ENCODE measurements around the gene CBR4. TPM values are rescaled to one million over a fixed set of nuclear protein-coding genes. Genes with fewer than 3 reads are reported as not detected.

The CBR4 gene
- total RNA-seq, 1 donor from 2014 or later = 25.9 TPM

DNA sequence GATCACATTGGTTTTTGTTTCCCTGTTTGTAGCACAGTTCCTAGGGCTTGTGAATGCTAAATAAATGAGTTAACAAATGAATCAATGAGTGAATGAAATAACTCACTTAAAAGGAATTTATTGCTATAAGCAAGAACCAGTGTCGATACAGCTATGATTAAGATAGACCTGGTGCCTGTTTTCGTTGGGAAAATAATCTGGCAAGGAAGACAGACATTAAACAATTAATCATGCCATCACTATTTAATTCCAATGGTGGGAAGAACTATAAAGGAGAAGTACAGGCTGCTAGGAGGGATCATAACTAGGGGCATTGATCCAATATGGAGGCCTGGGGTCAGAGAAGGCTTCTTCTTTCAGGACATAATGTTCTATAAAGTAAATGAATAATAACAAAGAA, 4.5 kb upstream of the CBR4 start:
- Histone ChIP-seq H3K4me1 (peaks cover 29% of the 10 kb centered on the region), H3K9me3 (replicated peaks) (no peaks in the 10 kb centered on the region), H3K36me3 (no peaks in the 10 kb centered on the region), H3K27me3 (ENCODE audit: low read depth) (no peaks in the 10 kb centered on the region), H3K4me3 (no peak overlapping the region), H3K27ac (replicated peaks) (peak overlapping the region; percentile 74)
- TF ChIP-seq, protein P1, sequence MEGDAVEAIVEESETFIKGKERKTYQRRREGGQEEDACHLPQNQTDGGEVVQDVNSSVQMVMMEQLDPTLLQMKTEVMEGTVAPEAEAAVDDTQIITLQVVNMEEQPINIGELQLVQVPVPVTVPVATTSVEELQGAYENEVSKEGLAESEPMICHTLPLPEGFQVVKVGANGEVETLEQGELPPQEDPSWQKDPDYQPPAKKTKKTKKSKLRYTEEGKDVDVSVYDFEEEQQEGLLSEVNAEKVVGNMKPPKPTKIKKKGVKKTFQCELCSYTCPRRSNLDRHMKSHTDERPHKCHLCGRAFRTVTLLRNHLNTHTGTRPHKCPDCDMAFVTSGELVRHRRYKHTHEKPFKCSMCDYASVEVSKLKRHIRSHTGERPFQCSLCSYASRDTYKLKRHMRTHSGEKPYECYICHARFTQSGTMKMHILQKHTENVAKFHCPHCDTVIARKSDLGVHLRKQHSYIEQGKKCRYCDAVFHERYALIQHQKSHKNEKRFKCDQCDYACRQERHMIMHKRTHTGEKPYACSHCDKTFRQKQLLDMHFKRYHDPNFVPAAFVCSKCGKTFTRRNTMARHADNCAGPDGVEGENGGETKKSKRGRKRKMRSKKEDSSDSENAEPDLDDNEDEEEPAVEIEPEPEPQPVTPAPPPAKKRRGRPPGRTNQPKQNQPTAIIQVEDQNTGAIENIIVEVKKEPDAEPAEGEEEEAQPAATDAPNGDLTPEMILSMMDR (IDR thresholded peaks at IDR 0.05; ENCODE audit: borderline replicate concordance) = no peak
- intact Hi-C loops (cut with micrococcal nuclease) = no loop called here
- no peak for DNase-seq

DNA sequence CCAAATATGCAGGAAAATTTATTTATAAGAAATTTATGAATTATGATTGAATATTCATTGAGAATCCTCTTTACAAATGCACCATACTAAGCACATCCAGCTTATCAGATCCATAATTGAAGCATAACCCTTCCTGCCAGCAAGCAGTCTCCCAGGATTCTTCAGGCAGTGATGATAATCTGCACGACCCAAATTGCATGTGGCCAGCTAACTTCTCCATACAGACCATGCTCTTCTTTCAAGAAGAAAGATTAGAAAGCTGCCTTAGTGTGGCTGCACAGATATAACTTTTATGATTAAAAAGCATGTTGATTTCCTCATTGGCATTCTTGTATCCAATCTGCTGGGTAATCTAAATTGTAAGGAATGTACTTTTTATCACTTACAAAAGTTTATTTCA, 3.3 kb upstream of the CBR4 start:
- H3K27ac ChIP-seq (replicated peaks) = no peak overlapping the region
- intact Hi-C loops (cut with micrococcal nuclease) = no loop called here
- H3K27me3 ChIP-seq (ENCODE audit: low read depth) = no peaks in the 10 kb centered on the region
- H3K4me3 ChIP-seq = no peak overlapping the region
- no peaks in the 10 kb centered on the region for H3K36me3 ChIP-seq
- TF ChIP-seq, protein P1 (IDR thresholded peaks at IDR 0.05; ENCODE audit: borderline replicate concordance) = no peak
- H3K9me3 ChIP-seq (replicated peaks) = no peaks in the 10 kb centered on the region
- no peak for DNase-seq
- peaks cover 41% of the 10 kb centered on the region for H3K4me1 ChIP-seq

DNA sequence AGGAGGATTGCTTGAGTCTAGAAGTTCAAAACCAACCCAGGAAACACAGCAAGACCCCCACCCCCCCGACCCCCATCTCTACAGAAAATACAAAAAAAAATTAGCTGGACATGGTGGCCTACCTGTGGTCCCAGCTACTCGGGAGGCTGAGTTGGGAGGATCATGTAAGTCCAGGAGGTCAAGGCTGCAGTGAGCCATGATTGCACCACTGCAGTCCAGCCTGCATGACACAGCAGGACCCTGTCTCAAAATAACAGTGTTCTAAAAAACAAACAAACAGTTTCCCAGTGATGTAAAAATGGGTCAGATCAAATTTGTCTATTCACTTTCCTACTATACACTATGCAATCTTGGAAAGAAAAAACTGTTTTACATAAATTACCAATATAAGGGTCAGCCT, 2.0 kb upstream of the CBR4 start:
- H3K27me3 ChIP-seq (ENCODE audit: low read depth) = no peaks in the 10 kb centered on the region
- no peaks in the 10 kb centered on the region for H3K36me3 ChIP-seq
- no peak overlapping the region for H3K4me3 ChIP-seq
- no peaks in the 10 kb centered on the region for H3K9me3 ChIP-seq (replicated peaks)
- H3K27ac ChIP-seq (replicated peaks) = no peak overlapping the region
- TF ChIP-seq, protein P1 (IDR thresholded peaks at IDR 0.05; ENCODE audit: borderline replicate concordance) = no peak
- intact Hi-C loops (cut with micrococcal nuclease) = no loop called here
- no peak for DNase-seq
- peaks cover 55% of the 10 kb centered on the region for H3K4me1 ChIP-seq

DNA sequence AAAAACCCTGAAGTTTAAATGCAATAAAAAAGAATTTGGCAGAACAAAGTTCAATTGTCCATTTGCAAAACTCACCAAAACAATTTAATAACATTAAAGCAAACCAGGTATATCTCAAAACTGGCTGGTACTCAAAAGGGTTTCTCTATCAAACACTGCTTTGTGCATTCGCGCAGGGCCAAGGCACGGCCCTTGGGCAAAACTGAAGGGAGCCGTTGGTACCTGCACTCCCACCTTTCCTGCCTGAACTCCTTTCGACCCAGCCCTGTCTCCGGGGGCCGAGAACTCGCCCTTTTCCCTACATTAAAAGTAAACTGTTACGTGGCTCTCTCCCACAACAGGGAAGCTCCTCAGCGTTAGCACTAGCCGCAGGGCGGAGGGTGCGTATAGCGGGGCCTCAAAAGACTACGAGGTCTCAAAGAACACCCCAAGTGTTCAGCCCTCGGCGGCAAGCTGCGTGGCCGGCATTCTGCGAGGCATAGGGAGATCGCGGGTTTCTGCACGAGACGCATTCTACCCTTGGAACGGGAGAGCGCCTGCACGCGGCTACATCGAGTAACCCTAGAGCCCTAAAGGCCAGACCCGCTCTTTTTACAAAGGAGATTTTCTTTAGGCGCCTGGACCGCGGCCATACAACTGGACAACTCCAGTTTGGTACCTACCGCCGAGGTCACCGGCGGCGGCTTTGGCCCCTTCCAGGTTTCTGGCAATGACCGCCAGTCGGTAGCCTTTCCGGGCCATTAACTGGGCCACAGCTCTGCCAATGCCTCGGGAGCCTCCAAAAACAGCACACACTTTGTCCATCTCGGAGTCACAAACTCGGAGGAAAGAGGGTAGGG, 550 bp downstream of the CBR4 start:
- H3K36me3 ChIP-seq = peaks cover 18% of the 10 kb centered on the region
- H3K27me3 ChIP-seq (ENCODE audit: low read depth) = no peaks in the 10 kb centered on the region
- H3K9me3 ChIP-seq (replicated peaks) = no peaks in the 10 kb centered on the region
- intact Hi-C loops (cut with micrococcal nuclease) = no loop called here
- TF ChIP-seq, protein P1 (IDR thresholded peaks at IDR 0.05; ENCODE audit: borderline replicate concordance) = no peak
- DNase-seq = peak; percentile 67
- H3K4me3 ChIP-seq = peak overlapping the region; percentile 81
- peak overlapping the region; percentile 95 for H3K27ac ChIP-seq (replicated peaks)
- H3K4me1 ChIP-seq = peaks cover 54% of the 10 kb centered on the region

DNA sequence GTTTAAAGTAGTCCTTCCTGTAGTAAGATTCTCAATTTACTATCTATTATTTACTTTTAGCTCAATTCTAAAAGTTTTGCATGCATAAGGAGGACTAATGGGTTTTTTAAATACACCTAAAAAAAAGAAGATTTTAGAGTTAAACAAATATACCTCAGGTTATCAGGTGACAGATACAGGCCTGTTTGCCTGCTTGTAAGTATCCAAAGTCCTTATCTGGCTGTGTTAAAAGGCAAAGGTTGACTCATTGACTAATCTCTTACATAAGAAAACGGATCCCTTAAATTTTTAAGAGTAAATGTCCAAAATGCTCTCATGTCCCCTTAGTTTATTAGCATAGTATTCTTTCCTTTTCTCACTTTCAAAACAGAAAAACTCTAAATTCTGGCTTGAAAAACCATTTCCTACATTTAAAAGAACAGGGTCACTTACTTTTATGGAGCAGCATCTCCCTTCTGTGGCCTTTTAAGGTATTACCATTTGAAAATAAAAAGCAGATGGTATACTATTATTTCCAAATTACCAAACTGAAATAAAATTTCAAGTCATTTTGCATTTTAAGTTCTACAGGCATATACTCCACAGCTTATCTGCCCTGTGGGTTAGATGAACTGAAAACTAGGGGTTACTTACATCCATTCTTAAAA, 4.5 kb downstream of the CBR4 start:
- Histone ChIP-seq H3K27ac (replicated peaks) (no peak overlapping the region), H3K4me3 (no peak overlapping the region), H3K9me3 (replicated peaks) (no peaks in the 10 kb centered on the region), H3K27me3 (ENCODE audit: low read depth) (no peaks in the 10 kb centered on the region), H3K36me3 (peaks cover 55% of the 10 kb centered on the region), H3K4me1 (peaks cover 50% of the 10 kb centered on the region)
- intact Hi-C loops (cut with micrococcal nuclease) = no loop called here
- no peak for DNase-seq
- TF ChIP-seq, protein P1 (IDR thresholded peaks at IDR 0.05; ENCODE audit: borderline replicate concordance) = peak; percentile 39

Data from left ventricle myocardium inferior (tissue), 1 donor.